HG03520 (cell line): ENCODE results near the gene BRAP.
"Not testable (repeated sequence)": the region's sequence is repeated elsewhere in the genome, so short reads cannot be mapped to it uniquely, and the experiment has no call there.

Experiments
- ATAC-seq: cut with Tn5 transposase; IDR thresholded peaks from one replicate; pipeline ENCODE4 v1.9.1; 2021; ENCODE audit warnings: mild to moderate bottlenecking, moderate library complexity; ENCODE audit not compliant: unreplicated experiment

The BRAP gene

GRCh38 chr12:111684485-111685198, 1.1 kb downstream of the BRAP start:
- not testable (repeated sequence) for ATAC-seq

DNA sequence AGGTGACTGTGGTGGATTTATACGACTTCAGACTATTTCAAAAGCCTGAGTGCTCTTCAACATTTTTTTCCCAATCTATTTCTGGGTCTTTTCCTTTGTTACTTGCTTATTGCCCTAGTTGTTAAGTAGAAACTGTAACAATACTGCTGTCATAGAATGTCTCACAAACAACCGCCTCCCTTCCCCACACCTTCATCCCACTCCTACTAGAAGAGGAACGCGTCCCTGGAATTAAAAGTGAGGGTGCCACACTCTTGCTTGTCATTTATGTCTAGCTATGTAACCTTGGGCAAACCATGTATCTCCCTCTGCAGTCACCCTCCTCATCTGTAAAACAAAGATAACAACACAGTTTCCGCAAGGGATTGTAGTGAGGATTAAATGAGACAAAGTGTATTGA, 8.6 kb downstream of the BRAP start:
- ATAC-seq, result no peak

DNA sequence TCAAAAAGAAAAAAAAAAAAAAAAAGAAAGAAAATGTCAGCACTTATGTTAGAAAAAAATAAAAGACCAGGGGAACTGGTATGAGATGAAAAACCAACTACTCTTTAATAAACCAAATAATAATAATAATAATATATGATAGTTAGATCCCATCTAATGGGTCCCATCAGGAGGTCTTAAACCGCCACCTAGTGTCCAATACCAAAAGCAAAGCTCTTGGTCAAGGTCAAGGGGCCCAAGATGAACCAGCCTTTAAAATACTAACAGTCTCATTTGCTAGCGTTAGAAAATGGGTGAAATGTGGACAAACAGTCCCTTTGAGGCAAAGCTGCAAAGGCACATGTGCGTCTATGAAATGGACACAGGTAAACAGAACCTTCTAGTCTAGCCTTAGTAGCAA, 12.3 kb downstream of the BRAP start:
- ATAC-seq, result no peak

GRCh38 chr12:111672822-111673381, 12.9 kb downstream of the BRAP start:
- ATAC-seq, result no peak

- ATAC-seq, result no peak
Measured at GRCh38 chr12:111664961-111665865, 20.5 kb downstream of the BRAP start.

DNA sequence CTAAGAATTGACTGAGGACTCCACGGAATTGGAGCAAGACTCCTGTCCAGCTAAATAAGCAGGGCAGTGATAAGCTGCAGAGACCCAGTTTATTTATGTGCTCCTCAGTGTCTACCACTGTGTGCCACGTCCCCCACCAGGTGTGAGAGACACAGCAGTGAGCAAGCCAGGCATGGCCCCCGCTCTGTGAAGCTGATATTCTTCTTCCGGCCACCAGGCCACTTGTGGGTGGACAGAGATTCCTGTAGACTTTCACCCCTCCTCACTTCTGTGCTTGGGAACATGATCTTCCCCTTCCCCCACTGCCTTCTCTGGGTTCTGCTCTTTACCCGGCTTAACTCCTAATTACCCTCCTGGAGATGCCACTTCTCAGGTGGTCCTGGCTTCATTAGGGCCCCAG, 21.3 kb downstream of the BRAP start:
- no peak for ATAC-seq

GRCh38 chr12:111656016-111656415, 29.7 kb downstream of the BRAP start:
- no peak for ATAC-seq

DNA sequence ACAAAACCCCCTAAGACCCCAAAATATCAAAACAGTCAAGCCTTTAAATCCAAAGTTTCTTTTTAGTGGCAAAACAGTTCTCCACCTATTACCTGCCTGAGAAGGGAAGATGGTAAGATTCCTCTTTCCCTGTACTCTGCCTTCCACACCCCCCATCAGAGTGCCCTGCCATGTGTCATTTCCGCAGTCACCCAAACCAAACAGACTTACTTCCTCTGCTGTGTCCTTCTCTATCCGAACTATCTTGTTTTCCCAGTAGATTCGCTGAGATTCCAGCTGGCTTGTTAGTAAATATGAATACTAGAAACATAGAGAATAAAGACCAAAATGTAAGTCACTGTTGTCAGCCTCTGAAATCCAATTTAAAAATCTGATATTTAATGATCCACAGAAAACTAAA, 30.4 kb downstream of the BRAP start:
- ATAC-seq, result no peak

DNA sequence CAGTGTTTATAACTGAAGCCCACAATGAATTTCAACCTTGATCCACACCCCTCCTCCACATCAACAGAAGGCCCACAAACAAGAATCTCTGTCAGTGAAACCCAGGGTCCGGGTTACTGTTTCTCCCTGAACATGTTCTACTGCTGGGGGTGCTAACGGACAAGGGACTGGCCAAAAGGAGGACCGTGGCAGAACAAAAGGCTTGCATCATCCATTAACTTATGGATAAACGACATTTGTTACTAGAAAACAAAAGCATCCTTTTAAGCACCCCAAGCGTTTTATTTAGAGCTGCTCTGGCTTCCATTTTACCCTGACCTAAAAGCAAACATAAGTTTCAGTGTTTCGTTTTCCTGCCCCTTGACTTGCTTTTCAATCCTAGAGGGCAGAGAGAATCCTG, 32.2 kb downstream of the BRAP start:
- ATAC-seq, result no peak

DNA sequence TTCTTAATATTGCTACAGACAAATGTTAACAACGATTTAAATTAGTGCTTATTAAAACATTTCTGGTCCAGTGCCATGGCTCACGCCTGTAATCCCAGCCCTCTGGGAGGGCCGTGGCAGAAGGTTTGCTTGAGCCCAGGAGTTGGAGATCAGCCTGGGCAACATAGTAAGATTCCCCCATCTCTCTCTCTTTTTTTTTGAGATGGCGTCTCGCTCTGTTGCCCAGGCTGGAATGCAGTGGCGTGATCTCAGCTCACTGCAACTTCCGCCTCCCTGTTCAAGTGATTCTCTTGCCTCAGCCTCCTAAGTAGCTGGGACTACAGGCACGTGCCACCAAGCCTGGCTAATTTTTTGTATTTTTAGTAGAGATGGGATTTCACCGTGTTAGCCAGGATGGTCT, 33.2 kb downstream of the BRAP start:
- ATAC-seq, result not testable (repeated sequence)

GRCh38 chr12:111650912-111651311, 34.8 kb downstream of the BRAP start:
- no peak for ATAC-seq

DNA sequence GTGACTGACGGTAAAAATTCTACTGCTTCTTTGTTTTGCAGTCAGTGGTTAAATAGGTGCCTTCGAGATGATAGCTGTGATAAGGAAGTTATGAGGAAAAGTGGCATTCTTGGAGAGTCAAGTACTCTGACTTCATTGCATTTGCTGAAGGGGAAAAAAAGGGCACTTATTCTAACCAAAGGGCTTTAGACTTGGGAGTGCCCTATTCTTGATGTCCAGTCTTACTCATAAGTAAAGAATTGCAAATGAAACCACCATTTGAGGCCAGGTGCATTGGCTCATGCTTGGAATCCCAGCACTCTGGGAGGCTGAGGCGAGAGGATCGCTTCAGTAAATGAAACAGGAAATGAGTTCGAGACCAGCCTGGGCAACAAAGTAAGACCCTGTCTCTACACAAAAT, 40.3 kb downstream of the BRAP start:
- ATAC-seq, result no peak

- no peak for ATAC-seq
Measured at GRCh38 chr12:111643427-111643826, 42.3 kb downstream of the BRAP start.

- no peak for ATAC-seq
Measured at GRCh38 chr12:111642681-111643426, 42.9 kb downstream of the BRAP start.

DNA sequence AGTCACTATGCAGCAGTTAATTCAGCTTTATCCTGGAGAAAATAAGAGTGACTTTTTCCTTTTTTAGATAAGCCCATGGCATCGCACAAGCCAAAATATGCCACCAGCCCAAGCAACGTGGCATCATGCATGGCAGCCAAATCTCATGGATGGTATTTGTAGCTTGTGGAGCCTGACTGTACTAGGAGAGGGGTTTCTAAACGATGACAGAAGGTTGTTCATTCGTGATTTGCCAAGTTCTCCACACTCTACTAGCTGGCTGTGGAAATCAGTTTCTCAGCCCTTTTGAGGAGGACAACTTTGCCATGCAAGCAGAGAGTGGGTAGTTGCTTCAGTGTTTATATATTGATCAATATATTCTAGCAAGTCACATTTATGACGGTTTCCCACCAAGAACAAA, 45.2 kb downstream of the BRAP start:
- ATAC-seq, result no peak

DNA sequence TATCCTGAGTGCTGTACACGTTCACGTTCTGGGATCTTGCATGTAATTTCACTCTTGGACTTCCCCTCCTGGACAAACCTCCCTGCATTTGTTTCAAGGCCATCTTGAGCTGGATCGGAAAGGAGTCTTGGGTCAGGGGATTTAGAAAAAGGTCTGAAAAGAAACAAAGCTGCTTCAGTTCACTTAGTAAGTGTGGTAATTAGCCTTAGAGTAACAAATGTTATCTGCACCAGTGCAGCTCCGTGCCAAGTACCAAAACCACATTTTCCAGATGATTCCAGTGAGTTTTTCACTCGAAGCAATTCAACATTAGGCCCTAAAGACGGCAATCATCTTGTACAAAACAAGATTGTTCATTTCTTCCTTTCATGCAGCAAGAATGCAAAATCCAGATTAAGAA, 47.2 kb downstream of the BRAP start:
- no peak for ATAC-seq

DNA sequence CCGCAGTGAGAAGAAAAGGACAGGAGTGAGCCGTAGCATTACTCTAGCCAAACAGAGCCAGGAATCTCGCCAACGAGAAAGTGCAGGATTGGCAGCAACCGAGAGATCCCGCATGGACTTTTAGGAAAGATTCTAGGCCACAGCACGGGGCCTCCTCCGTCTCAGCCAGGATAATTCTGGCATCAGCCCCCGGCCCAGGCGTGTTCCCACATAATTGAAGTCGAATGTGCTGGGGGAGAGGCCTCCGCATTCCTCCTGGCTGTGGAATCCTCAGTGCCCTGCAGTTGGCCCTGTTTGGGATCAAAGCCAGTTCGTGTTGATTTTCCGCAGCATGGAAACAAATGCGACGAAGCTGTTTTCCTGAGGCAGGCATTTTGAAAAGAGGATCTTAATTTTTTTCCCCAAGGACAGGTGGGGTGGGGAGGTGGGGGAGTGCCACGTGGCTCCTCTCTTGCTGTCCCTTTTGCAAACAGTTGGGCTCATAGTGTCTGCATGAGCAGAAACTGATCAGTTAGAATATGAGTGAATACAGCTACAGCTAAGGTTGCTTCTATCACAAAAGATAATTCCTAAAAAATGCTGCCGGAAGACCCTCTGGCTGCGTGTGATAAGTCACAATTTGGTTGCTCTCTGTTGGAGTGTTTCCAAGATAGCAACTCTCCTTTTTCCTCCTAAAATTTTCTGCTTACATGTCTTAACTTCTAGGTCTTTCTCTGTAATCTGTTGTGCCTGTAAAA, 49.4 kb downstream of the BRAP start:
- no peak for ATAC-seq

DNA sequence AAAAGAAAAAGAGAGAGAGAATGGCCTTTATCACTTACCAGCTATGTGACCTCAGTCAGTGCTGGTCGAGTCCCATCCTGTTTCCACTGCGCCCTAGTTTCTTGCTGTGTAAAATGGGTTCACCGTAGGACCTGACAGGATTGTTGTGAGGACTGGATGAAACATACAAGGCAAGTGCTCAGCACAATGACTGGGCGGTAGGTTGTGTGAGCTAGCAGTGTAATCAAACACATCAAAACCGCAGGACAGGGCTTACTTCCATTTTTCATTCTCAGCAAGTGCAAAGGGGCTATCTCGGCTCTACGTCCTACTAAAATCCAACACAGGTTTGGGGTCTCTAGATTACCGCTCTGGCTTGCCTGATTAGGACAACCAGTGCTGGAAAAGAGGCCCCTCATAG, 50.2 kb downstream of the BRAP start:
- ATAC-seq, result no peak

DNA sequence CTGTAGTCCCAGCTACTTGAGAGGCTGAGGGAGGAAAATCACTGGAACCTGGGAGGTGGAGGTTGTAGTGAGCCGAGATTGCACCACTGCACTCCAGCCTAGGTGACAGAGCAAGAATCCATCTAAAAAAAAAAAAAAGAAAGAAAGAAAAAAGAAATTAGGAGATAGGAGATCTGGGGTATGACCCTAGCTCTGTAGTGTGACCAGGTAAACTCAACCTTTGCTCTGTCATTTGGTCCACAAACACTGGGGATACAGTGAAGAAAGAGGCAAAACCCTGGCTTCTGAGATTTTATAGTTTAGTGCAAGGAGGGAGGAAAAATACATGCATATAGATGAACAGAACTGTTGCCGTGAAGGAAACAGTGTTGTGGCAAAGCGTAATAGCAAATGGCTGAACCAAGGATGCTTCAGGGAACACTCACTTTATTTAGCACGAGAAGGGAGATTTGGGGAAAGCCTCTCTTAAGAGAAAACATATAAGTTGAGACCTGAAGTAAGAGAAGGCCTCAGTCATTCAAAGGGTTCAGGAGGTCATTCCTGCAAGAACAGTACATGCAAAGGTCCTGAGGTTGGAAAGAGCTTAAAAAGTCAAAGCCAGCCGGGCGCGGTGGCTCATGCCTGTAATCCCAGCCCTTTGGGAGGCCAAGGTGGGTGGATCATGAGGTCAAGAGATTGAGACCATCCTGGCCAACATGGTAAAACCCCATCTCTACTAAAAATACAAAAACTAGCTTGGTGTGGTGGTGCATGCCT, 57.1 kb downstream of the BRAP start:
- ATAC-seq, result no peak

- ATAC-seq, result no peak
Measured at GRCh38 chr12:111626230-111626629, 59.5 kb downstream of the BRAP start.
